Upper lobe of right lung (tissue), 1 donor: ENCODE measurements around the gene RNF13. TPM values are rescaled to one million over a fixed set of nuclear protein-coding genes. Genes with fewer than 3 reads are reported as not detected.

ENCODE experiments used
- ATAC-seq: fragments of 200-7000 bp; cut with Tn5 transposase; one replicate; pipeline ENCODE4 v1.9.1; 2020; ENCODE audit warnings: mild to moderate bottlenecking, moderate library complexity
- DNase-seq: peaks from one replicate; pipeline ENCODE4 v3.0.0-alpha.2; 2020
- H3K27ac ChIP-seq: fragments of 200-600 bp; one replicate; pipeline ENCODE4 v1.8.0; 2022
- H3K27me3 ChIP-seq: fragments of 200-600 bp; one replicate; pipeline ENCODE4 v1.8.0; 2022; ENCODE audit warnings: mild to moderate bottlenecking
- H3K36me3 ChIP-seq: fragments of 200-600 bp; one replicate; pipeline ENCODE4 v1.8.0; 2022
- H3K4me1 ChIP-seq: fragments of 200-600 bp; one replicate; pipeline ENCODE4 v1.8.0; 2022
- H3K4me3 ChIP-seq: fragments of 200-600 bp; one replicate; pipeline ENCODE4 v1.8.0; 2022; ENCODE audit warnings: mild to moderate bottlenecking
- H3K9me3 ChIP-seq: fragments of 200-600 bp; one replicate; pipeline ENCODE4 v1.8.0; 2022
- CTCF ChIP-seq: fragments of 200-600 bp; IDR thresholded peaks from one replicate; pipeline ENCODE4 v1.8.0; 2022; ENCODE audit warnings: antibody characterized with exemption
- intact Hi-C: fragments of 100-400 bp; cut with DNase I; formaldehyde crosslinking; loops from one replicate; pipeline ENCODE4 v1.11.0; 2022
- total RNA-seq: library from RNA; stranded (reverse); fragmentation: NEBNext Ultra II Directional; extraction: Animal tissue kit (Norgen Biotek cat#: 25700); gene quantifications from one replicate; pipeline ENCODE4 v1.2.1, GENCODE V29; 2021
- donor health status: DM: no; HTN: yes; CAD: no; lungs with severe emphysema.

The RNF13 gene
- total RNA-seq, 1 donor from 2014 or later: 136 TPM

- no peak overlapping the region for H3K27ac ChIP-seq
- no peaks in the 10 kb centered on the region for H3K4me1 ChIP-seq
- H3K27me3 ChIP-seq: no peaks in the 10 kb centered on the region
- H3K9me3 ChIP-seq: no peaks in the 10 kb centered on the region
- no peak for DNase-seq
- no peak overlapping the region for H3K4me3 ChIP-seq
- peaks cover 29% of the 10 kb centered on the region for H3K36me3 ChIP-seq
- no peak for ATAC-seq
- no peak for TF ChIP-seq CTCF
- intact Hi-C loops: no loop called here
Observed at GRCh38 chr3:149909923-149910322, 96.9 kb downstream of the RNF13 start.

GRCh38 chr3:149917124-149917667, 104.2 kb downstream of the RNF13 start:
- peaks cover 52% of the 10 kb centered on the region for H3K36me3 ChIP-seq
- TF ChIP-seq CTCF: no peak
- H3K27ac ChIP-seq: no peak overlapping the region
- intact Hi-C loops: no loop called here
- no peaks in the 10 kb centered on the region for H3K9me3 ChIP-seq
- H3K4me1 ChIP-seq: no peaks in the 10 kb centered on the region
- DNase-seq (no peak), ATAC-seq (peak; percentile 80)
- H3K27me3 ChIP-seq: no peaks in the 10 kb centered on the region
- H3K4me3 ChIP-seq: no peak overlapping the region

- Histone ChIP-seq H3K27ac (no peak overlapping the region), H3K9me3 (no peaks in the 10 kb centered on the region), H3K4me1 (no peaks in the 10 kb centered on the region), H3K4me3 (no peak overlapping the region), H3K27me3 (no peaks in the 10 kb centered on the region), H3K36me3 (peaks cover 50% of the 10 kb centered on the region)
- intact Hi-C loops: no loop called here
- no peak for TF ChIP-seq CTCF
- DNase-seq: no peak
- ATAC-seq: no peak
Observed at GRCh38 chr3:149919509-149919908, 106.5 kb downstream of the RNF13 start.

- no peaks in the 10 kb centered on the region for H3K27me3 ChIP-seq
- peaks cover 50% of the 10 kb centered on the region for H3K36me3 ChIP-seq
- H3K27ac ChIP-seq: no peak overlapping the region
- no peak overlapping the region for H3K4me3 ChIP-seq
- no peak for DNase-seq
- H3K9me3 ChIP-seq: no peaks in the 10 kb centered on the region
- H3K4me1 ChIP-seq: no peaks in the 10 kb centered on the region
- TF ChIP-seq CTCF: no peak
- no peak for ATAC-seq
- intact Hi-C loops: no loop called here
Observed at GRCh38 chr3:149920119-149920518, 107.1 kb downstream of the RNF13 start.

GRCh38 chr3:149933008-149933407, 120.0 kb downstream of the RNF13 start:
- Histone ChIP-seq H3K27ac (no peak overlapping the region), H3K4me3 (no peak overlapping the region), H3K36me3 (no peaks in the 10 kb centered on the region), H3K4me1 (peaks cover 8% of the 10 kb centered on the region), H3K9me3 (no peaks in the 10 kb centered on the region), H3K27me3 (no peaks in the 10 kb centered on the region)
- no peak for TF ChIP-seq CTCF
- no peak for DNase-seq
- ATAC-seq: peak; percentile 23
- intact Hi-C loops: no loop called here

GRCh38 chr3:149933858-149934257, 120.8 kb downstream of the RNF13 start:
- no peak overlapping the region for H3K4me3 ChIP-seq
- H3K27ac ChIP-seq: no peak overlapping the region
- H3K36me3 ChIP-seq: no peaks in the 10 kb centered on the region
- intact Hi-C loops: no loop called here
- DNase-seq: no peak
- no peak for TF ChIP-seq CTCF
- no peaks in the 10 kb centered on the region for H3K27me3 ChIP-seq
- peaks cover 8% of the 10 kb centered on the region for H3K4me1 ChIP-seq
- no peak for ATAC-seq
- H3K9me3 ChIP-seq: no peaks in the 10 kb centered on the region
